HepG2 (cell line): ENCODE results near the gene GABBR2. TPM values are rescaled to one million over a fixed set of nuclear protein-coding genes. Genes with fewer than 3 reads are reported as not detected.

Experiments used
- ATAC-seq: fragments of 200-7000 bp; cut with Tn5 transposase; 3 replicates; pipeline ENCODE4 v1.9.1; 2020; ENCODE audit warnings: mild to moderate bottlenecking, moderate library complexity
- BruUV-seq: library from RNA; stranded (reverse); fragments of 400-500 nt; replicated peaks from 2 replicates; lab custom pipeline; 2021; lab: Mats Ljungman, UMichigan
- CTCF ChIA-PET: fragments of 300-600 bp; formaldehyde crosslinking; extraction: SDS; loops from one replicate; lab custom pipeline; 2021; ENCODE audit warnings: low total read pairs, inconsistent platforms, low intra/inter-chr PET ratio; lab: Yijun Ruan, JAX
- POLR2A ChIA-PET: fragments of 350-600 bp; sonication (Branson Sonifier 250); formaldehyde crosslinking; loops from one replicate; lab custom pipeline; 2020; ENCODE audit warnings: antibody characterized with exemption, inconsistent platforms; lab: Yijun Ruan, JAX
- DNase-seq: peaks from one replicate; pipeline ENCODE4 v3.0.0-alpha.2; 2015; ENCODE audit warnings: low spot score
- FAIRE-seq: peaks from 3 replicates; lab custom pipeline; 2011; peaks lifted over from hg19 to GRCh38; lab: Jason Lieb, UNC
- H2AFZ ChIP-seq: one replicate; pipeline ENCODE4 v1.6.1; 2011; ENCODE audit warnings: low read length, inconsistent platforms
- H3K27ac ChIP-seq: fragments of 300-600 bp; 3 replicates; pipeline ENCODE4 v1.8.0; 2011; ENCODE audit warnings: mixed run types, mild to moderate bottlenecking, mixed read lengths, low read length, inconsistent platforms; ENCODE audit not compliant: insufficient read depth; ENCODE audit errors: extremely low read length
- H3K27me3 ChIP-seq, 2 experiments: fragments of 200-600 bp in 1 of 2; 2 replicates in 1 of 2; 3 replicates in 1 of 2; pipeline versions ENCODE4 v1.6.0 to v1.8.0; 2011; ENCODE audit warnings: low read length in 2 of 2, mild to moderate bottlenecking in 2 of 2, moderate library complexity in 2 of 2, inconsistent platforms in 1 of 2; ENCODE audit not compliant: insufficient read depth in 2 of 2, control insufficient read depth in 1 of 2
- H3K36me3 ChIP-seq, 2 experiments: fragments of 200-600 bp in 1 of 2; replicated peaks in 1 of 2; 2 replicates in 1 of 2; 3 replicates in 1 of 2; pipeline versions ENCODE4 v1.5.1 to v1.8.0; 2011; ENCODE audit warnings: low read length in 2 of 2, inconsistent platforms in 1 of 2; ENCODE audit not compliant: insufficient read depth in 2 of 2, control insufficient read depth in 1 of 2
- H3K4me1 ChIP-seq: 2 replicates; pipeline ENCODE4 v1.5.1; 2012; ENCODE audit warnings: low read length, inconsistent platforms; ENCODE audit not compliant: insufficient read depth
- H3K4me2 ChIP-seq: 2 replicates; pipeline ENCODE4 v1.6.0; 2011; ENCODE audit warnings: low read depth, low read length, inconsistent platforms
- H3K4me3 ChIP-seq, 3 experiments: fragments of 200-600 bp in 1 of 3; sonication (generic), shearing (Covaris generic) in 1 of 3; replicated peaks in 1 of 3; 2 replicates each; pipeline ENCODE4 v1.5.1; 2011 to 2016; ENCODE audit warnings: low read length in 3 of 3, inconsistent platforms in 2 of 3, low read depth in 2 of 3, mild to moderate bottlenecking in 2 of 3, control low read depth in 1 of 3, mixed read lengths in 1 of 3; ENCODE audit not compliant: insufficient read depth in 1 of 3
- H3K79me2 ChIP-seq: one replicate; pipeline ENCODE4 v1.6.1; 2011; ENCODE audit warnings: low read length, inconsistent platforms; ENCODE audit not compliant: insufficient read depth
- H3K9ac ChIP-seq: 2 replicates; pipeline ENCODE4 v1.6.0; 2011; ENCODE audit warnings: mild to moderate bottlenecking, low read depth, low read length, inconsistent platforms; ENCODE audit not compliant: insufficient read depth
- H3K9me3 ChIP-seq: 2 replicates; pipeline ENCODE4 v1.5.1; 2012; ENCODE audit warnings: mild to moderate bottlenecking, low read length
- H4K20me1 ChIP-seq: 2 replicates; pipeline ENCODE4 v1.6.0; 2011; ENCODE audit warnings: inconsistent platforms, mild to moderate bottlenecking, low read length, moderate library complexity; ENCODE audit not compliant: insufficient read depth
- CHCHD3 ChIP-seq: sonication (generic); formaldehyde crosslinking; IDR thresholded peaks from 2 replicates; pipeline ENCODE4 v1.8.0; 2022; ENCODE audit warnings: mild to moderate bottlenecking, missing genetic modification reagents, moderate library complexity
- DBP ChIP-seq: sonication (generic); formaldehyde crosslinking; IDR thresholded peaks from 2 replicates; pipeline ENCODE4 v1.4.0; 2020; ENCODE audit warnings: missing genetic modification reagents; ENCODE audit errors: not compliant biosample characterization
- EEA1 ChIP-seq: sonication (generic); formaldehyde crosslinking; IDR thresholded peaks from 2 replicates; pipeline ENCODE4 v1.5.1; 2020; ENCODE audit warnings: mild to moderate bottlenecking, missing genetic modification reagents, borderline replicate concordance
- KIAA2018 ChIP-seq: sonication (generic); formaldehyde crosslinking; IDR thresholded peaks from 2 replicates; pipeline ENCODE4 v1.5.0; 2020; ENCODE audit warnings: mild to moderate bottlenecking, missing genetic modification reagents, borderline replicate concordance
- KLF6 ChIP-seq: IDR thresholded peaks from 2 replicates; pipeline ENCODE4 v1.8.0; 2016; ENCODE audit warnings: missing biosample characterization, missing genetic modification reagents
- SIN3B ChIP-seq: fragments of 150-350 bp; IDR thresholded peaks from 2 replicates; pipeline ENCODE4 v1.6.1; 2014; ENCODE audit warnings: low read length
- SNAPC2 ChIP-seq: sonication (generic); formaldehyde crosslinking; IDR thresholded peaks from 2 replicates; pipeline ENCODE4 v1.8.1; 2022; ENCODE audit warnings: mild to moderate bottlenecking, missing genetic modification reagents
- SOX13 ChIP-seq, 3 experiments: fragments of 450-650 bp in 1 of 3; sonication (generic) in 1 of 3; formaldehyde crosslinking in 1 of 3; IDR thresholded peaks in 2 of 3; conservative IDR thresholded peaks in 1 of 3; 2 replicates each; pipeline versions ENCODE4 v1.5.0 to v1.6.1; 2016 to 2020; ENCODE audit warnings: antibody characterized with exemption in 1 of 3, mild to moderate bottlenecking in 1 of 3, missing compliant biosample characterization in 1 of 3, missing genetic modification reagents in 1 of 3, moderate library complexity in 1 of 3
- USF2 ChIP-seq, 2 experiments: sonication (generic) in 1 of 2; formaldehyde crosslinking in 1 of 2; IDR thresholded peaks; 2 replicates each; pipeline versions ENCODE4 v1.5.1 to v1.6.1; 2011 to 2020; ENCODE audit warnings: borderline replicate concordance in 1 of 2, low read depth in 1 of 2, low read length in 1 of 2, mild to moderate bottlenecking in 1 of 2, missing genetic modification reagents in 1 of 2, moderate library complexity in 1 of 2
- ZNF280B ChIP-seq: sonication (generic); formaldehyde crosslinking; IDR thresholded peaks from 2 replicates; pipeline ENCODE4 v1.5.0; 2020; ENCODE audit warnings: missing genetic modification reagents, mild to moderate bottlenecking, borderline replicate concordance
- WGBS: methylation state at CpG from one replicate; pipeline ENCODE4 v1.1.6; 2017; ENCODE audit warnings: low lambda C conversion rate; 5-methylcytosine and 5-hydroxymethylcytosine counted together
- in situ Hi-C: cut with HindIII; loops from 2 replicates; pipeline ENCODE4 v1.10.0; 2017; ENCODE audit warnings: low pct_unique_long_range_greater_than_20kb; ENCODE audit not compliant: extremely low pct_ligation_motif_present
- intact Hi-C: fragments of 100-400 bp; cut with micrococcal nuclease; formaldehyde crosslinking; loops from one replicate; pipeline ENCODE4 v1.10.0; 2022; ENCODE audit not compliant: unreplicated experiment
- polyA plus RNA-seq, 8 experiments: library from polyadenylated mRNA; depleted of rRNA in 3 of 8; stranded (reverse) in 7 of 8; unstranded in 1 of 8; fragments of >200 nt; fragmentation: Illumina TruSeq in 4 of 8; extraction: Trizol in 4 of 8; gene quantifications; 2 replicates each; pipeline versions ENCODE4 v1.2.1 to v1.2.3, GENCODE V29; 2011 to 2016; ENCODE audit warnings: low read depth in 4 of 8, missing spikeins in 1 of 8, mixed read lengths in 1 of 8; ENCODE audit not compliant: insufficient read depth in 1 of 8
- total RNA-seq, 5 experiments: library from RNA; depleted of rRNA; stranded (reverse); fragments of >200 nt; fragmentation: Illumina TruSeq; extraction: Trizol; gene quantifications; 2 replicates each; pipeline ENCODE4 v1.2.3, GENCODE V29; 2016; ENCODE audit warnings: low read depth in 1 of 5

Gene GABBR2
- total and polyA plus RNA-seq, 2 of the 13 experiments (the other 11 are each of a cell fraction or from before 2014, with no cell fraction given): 0.02 TPM; not detected in 1

- Histone ChIP-seq H3K79me2 (no peaks in the 10 kb centered on the region), H2AFZ (no peak overlapping the region), H3K4me3 (no peak overlapping the region), H3K9ac (no peak overlapping the region), H3K36me3 (no peaks in the 10 kb centered on the region), H3K27me3 (no peaks in the 10 kb centered on the region; a peak in 2 of 5 replicates), H4K20me1 (no peaks in the 10 kb centered on the region), H3K4me2 (no peak overlapping the region), H3K27ac (no peak overlapping the region), H3K4me1 (no peaks in the 10 kb centered on the region), H3K9me3 (no peaks in the 10 kb centered on the region)
- in situ Hi-C loops: no loop called here
- 29% methylated on average over 1 of the region's 1 CpG for WGBS
- CTCF ChIA-PET: no interaction called here
- no TSS peak for BruUV-seq
- ATAC-seq (no peak), FAIRE-seq (no peak), DNase-seq (no peak)
- POLR2A ChIA-PET: no interaction called here
- intact Hi-C loops: no loop called here
- TF ChIP-seq SIN3B: no peak
- TF ChIP-seq USF2 (IDR thresholded peaks at IDR 0.05; ENCODE audit: low read depth, low read length): no peak
- TF ChIP-seq USF2 (CRISPR knock-in tag; IDR thresholded peaks at IDR 0.05; ENCODE audit: borderline replicate concordance): no peak
- no peak for TF ChIP-seq EEA1
- TF ChIP-seq ZNF280B (CRISPR knock-in tag): no peak
- no peak for TF ChIP-seq KLF6 (CRISPR knock-in tag)
- no peak for TF ChIP-seq DBP
- TF ChIP-seq SNAPC2: no peak
- no peak for TF ChIP-seq SOX13 (IDR thresholded peaks at IDR 0.05)
- TF ChIP-seq SOX13 (CRISPR knock-in tag; conservative IDR thresholded peaks at IDR 0.05 in 1 of 2, IDR thresholded peaks at IDR 0.05 in 1 of 2): no peak
- no peak for TF ChIP-seq KIAA2018 (CRISPR knock-in tag)
- no peak for TF ChIP-seq CHCHD3 (CRISPR knock-in tag)
Observed at GRCh38 chr9:98658951-98659351, 49.8 kb downstream of the GABBR2 start.
